GM12872 (cell line): Measurements from ENCODE around the gene PIBF1.

ENCODE experiments used
- TF ChIP-seq, protein P1 (sequence below): IDR thresholded peaks from 3 replicates; pipeline ENCODE4 v1.5.1; 2011; ENCODE audit warnings: low read depth, mild to moderate bottlenecking, low read length, moderate library complexity; ENCODE audit not compliant: insufficient read depth

PIBF1 gene

DNA sequence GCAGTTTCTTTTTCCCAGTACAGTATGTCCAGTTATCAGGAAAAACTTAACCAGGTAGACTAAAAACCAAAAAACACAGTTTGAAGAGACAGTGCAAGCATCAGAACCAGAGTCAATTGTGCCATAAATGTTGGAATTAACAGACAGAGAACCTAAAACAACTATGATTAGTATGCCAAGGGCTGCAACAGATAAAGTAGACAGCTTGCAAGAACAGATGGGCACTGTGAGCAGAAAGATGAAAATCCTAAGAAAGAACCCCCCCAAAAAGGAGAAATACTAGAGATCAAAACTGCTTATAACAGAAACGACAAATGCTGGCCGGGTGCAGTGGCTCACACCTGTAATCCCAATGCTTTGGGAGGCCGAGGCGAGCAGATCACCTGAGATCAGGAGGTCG is 229.8 kb downstream of the PIBF1 start:
- TF ChIP-seq, protein P1, sequence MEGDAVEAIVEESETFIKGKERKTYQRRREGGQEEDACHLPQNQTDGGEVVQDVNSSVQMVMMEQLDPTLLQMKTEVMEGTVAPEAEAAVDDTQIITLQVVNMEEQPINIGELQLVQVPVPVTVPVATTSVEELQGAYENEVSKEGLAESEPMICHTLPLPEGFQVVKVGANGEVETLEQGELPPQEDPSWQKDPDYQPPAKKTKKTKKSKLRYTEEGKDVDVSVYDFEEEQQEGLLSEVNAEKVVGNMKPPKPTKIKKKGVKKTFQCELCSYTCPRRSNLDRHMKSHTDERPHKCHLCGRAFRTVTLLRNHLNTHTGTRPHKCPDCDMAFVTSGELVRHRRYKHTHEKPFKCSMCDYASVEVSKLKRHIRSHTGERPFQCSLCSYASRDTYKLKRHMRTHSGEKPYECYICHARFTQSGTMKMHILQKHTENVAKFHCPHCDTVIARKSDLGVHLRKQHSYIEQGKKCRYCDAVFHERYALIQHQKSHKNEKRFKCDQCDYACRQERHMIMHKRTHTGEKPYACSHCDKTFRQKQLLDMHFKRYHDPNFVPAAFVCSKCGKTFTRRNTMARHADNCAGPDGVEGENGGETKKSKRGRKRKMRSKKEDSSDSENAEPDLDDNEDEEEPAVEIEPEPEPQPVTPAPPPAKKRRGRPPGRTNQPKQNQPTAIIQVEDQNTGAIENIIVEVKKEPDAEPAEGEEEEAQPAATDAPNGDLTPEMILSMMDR, result no peak

DNA sequence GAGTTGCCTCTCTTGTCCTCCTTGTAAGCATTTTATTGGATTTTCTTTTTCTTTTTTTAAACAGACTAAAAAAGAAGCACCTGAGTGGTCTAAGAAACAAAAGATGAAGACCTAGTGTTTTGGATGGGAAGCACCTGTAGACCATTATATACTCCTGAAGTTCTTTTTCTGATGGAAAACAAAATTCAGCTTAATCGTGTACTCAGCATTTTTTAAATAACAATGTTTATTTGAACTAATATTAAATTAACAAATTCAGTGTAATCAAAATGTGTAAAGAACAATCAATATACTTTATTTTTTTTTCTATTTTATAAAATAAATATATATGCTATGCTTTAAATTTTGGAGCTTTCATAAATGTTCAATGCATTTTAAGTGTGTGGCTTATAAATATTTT is 233.9 kb downstream of the PIBF1 start:
- TF ChIP-seq, protein P1, result no peak

DNA sequence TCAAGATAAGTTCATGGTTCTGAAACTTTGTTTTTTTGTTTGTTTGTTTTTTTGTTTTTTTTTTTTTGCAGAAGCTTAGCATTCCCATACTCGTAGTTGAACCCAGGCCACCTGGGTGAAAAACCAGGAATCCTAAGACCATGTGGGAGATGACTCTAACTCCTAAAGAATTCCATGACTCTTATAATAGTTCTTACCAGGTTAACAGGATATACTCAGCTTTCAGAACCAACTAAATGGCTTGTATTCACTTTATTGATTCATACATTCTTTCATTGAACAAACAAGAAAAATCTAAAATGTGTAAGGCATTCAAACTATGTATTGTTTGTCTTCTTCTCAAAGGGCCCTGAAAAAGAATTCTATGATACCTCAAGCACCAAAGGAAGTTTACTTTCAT is 236.4 kb downstream of the PIBF1 start:
- TF ChIP-seq, protein P1, result no peak

DNA sequence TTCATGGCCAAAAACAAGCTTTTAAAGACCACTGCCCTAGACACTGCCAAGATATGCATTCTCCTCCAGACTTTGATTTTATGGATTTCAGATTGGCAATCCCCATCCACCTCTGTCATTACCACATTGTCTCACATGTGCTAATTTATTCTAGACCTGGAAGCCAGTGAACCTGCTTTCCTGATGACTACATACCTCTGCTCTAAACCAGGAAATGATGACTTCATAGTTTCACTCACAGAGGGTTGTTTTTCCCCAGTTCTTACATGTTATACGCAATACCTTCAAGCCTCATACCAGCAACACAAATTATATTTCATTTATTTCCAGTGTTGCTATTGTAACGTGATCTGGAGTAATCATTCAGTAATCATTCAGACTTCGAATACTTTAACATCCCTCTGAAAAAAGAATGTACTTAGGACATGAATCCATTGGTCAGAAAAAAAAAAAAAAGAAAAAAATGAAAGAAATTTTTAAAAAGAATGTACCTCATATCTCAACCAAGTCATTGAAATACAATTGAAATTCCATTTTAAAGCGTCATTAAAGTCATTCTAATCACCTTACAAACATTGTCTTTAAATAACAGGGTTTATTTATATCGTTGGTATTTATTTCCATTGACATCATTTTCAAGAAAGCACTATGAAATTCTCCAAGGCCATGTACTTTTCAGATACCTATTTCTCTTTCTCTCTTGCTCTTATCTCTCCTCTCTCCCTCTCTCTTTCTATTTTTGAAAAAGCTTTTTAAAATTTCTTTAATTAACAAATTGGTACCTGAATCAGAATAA is 243.5 kb downstream of the PIBF1 start:
- TF ChIP-seq, protein P1, result no peak

DNA sequence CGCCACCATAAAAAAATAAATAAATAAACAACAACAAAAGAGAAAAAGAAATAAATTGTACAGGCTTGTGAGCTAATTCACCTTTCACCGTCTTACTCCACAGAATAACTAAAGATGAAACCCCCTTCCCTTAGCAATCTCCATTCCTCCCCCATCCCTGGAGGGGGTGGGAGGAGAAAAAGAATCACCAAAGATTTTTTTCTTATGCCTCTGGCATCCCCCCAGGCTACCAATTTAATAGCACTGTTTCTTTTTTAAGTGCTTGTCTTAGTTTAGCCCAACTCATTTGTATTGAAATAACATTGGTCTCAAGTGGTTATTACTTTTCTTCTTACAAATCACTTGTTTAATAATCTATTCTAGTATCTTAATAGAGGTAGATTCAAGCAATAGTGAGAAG is 253.0 kb downstream of the PIBF1 start:
- TF ChIP-seq, protein P1, result no peak

DNA sequence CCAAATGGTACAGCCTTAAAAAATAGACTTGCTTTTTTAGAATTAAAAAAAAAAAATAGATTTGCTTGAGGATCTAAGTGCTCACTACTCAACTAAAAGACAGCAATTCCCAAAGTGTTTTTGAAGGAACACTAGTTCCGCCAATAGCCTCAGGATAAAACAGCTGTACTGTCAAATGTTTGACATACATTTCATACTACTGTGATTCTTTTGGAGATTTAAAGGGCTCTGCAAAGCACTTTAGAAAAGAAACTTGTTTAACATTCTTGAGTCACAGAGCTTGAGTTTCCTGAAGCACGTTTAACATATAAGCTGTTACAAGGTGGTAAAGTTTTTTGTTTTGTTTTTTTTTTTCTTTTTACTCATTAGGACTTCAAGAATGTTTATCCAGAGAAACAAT is 253.7 kb downstream of the PIBF1 start:
- TF ChIP-seq, protein P1, result no peak

DNA sequence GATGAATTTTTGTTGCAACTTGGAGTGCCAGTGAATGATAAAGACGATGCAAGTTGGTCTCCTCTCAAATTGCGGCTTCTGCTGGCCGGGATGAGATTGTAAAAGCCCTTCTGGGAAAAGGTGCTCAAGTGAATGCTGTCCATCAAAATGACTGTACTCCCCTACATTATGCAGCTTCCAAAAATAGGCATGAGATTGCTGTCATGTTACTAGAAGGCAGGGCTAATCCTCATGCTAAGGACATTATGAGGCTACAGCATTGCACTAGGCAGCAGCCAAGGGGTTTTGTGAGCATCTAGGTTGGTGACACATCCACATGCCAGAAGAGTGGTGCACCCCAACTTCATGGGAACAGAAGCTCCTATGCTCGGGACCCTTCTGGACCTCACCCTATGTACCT is 254.6 kb downstream of the PIBF1 start:
- TF ChIP-seq, protein P1, result no peak

DNA sequence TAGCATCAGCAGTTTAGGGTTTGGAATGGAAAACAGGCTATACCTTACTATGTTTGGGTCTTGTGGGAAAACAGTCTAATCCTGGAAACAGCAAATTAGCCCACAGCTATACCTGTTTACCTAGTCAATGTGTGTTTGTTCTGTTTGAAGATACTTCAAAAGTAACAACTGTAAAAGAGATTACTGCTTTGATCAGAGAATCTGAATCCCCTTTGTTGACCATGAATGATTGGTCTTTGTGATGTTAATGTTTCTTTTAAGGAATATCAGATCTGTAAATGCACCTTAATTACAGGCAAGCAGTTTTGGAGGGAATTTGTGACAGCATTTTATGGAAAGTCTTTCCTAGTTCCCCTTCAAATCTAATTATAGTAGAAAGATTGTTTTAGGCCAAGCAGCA is 256.1 kb downstream of the PIBF1 start:
- TF ChIP-seq, protein P1, result no peak
